Measurements from ENCODE around the gene NLRP12. TPM values are rescaled to one million over a fixed set of nuclear protein-coding genes. Genes with fewer than 3 reads are reported as not detected.
"Not testable (repeated sequence)": the region's sequence is repeated elsewhere in the genome, so short reads cannot be mapped to it uniquely, and the experiment has no call there.

Gene NLRP12, protein sequence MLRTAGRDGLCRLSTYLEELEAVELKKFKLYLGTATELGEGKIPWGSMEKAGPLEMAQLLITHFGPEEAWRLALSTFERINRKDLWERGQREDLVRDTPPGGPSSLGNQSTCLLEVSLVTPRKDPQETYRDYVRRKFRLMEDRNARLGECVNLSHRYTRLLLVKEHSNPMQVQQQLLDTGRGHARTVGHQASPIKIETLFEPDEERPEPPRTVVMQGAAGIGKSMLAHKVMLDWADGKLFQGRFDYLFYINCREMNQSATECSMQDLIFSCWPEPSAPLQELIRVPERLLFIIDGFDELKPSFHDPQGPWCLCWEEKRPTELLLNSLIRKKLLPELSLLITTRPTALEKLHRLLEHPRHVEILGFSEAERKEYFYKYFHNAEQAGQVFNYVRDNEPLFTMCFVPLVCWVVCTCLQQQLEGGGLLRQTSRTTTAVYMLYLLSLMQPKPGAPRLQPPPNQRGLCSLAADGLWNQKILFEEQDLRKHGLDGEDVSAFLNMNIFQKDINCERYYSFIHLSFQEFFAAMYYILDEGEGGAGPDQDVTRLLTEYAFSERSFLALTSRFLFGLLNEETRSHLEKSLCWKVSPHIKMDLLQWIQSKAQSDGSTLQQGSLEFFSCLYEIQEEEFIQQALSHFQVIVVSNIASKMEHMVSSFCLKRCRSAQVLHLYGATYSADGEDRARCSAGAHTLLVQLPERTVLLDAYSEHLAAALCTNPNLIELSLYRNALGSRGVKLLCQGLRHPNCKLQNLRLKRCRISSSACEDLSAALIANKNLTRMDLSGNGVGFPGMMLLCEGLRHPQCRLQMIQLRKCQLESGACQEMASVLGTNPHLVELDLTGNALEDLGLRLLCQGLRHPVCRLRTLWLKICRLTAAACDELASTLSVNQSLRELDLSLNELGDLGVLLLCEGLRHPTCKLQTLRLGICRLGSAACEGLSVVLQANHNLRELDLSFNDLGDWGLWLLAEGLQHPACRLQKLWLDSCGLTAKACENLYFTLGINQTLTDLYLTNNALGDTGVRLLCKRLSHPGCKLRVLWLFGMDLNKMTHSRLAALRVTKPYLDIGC
- total RNA-seq = 1 to 10 TPM in 1 of 4 donors, under 1 TPM in 3; under 0.01 to 1.8 (median 0.30) TPM

DNA sequence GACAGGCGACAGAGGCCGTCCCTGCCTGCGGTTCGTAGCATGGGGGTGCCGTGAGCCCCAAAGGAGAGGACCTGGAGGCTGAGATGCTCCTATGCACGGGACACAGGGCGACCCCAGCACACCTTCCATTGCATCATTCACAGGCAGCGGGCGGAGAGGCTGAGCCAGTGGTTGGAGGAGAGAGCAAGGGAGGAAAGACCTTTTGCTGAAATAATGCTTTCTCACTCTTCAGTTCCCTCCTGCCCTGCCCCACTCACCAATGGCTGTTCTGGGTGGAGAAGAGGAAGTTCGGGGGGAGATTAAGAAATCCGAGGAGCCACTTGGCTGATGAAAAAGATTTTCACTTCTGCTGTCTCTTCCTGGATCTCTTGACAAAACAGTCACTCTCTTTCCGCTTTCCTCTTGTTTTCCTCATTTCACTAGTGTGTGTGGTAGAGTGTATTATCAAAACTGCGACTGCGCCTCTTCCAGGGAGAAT, at the start of gene NLRP12:
NLRP12 (minus strand) TSS at position 181 of the 478 bp plus-strand sequence; CDS start at position 41, 140 bp downstream.
- intact Hi-C loops (cut with DNase I) = no loop called here
- WGBS = 55% methylated on average over 13 of the region's 14 CpGs
- H3K4me3 ChIP-seq = peak within 1 kb of the TSS in 1 of 4 donors; percentile 35
- no peaks in the 10 kb centered on the region for H3K9me3 ChIP-seq
- peaks cover 0 to 32% (median 0%) of the 10 kb centered on the region in 4 donors for H3K27me3 ChIP-seq
- TF ChIP-seq, protein P1, sequence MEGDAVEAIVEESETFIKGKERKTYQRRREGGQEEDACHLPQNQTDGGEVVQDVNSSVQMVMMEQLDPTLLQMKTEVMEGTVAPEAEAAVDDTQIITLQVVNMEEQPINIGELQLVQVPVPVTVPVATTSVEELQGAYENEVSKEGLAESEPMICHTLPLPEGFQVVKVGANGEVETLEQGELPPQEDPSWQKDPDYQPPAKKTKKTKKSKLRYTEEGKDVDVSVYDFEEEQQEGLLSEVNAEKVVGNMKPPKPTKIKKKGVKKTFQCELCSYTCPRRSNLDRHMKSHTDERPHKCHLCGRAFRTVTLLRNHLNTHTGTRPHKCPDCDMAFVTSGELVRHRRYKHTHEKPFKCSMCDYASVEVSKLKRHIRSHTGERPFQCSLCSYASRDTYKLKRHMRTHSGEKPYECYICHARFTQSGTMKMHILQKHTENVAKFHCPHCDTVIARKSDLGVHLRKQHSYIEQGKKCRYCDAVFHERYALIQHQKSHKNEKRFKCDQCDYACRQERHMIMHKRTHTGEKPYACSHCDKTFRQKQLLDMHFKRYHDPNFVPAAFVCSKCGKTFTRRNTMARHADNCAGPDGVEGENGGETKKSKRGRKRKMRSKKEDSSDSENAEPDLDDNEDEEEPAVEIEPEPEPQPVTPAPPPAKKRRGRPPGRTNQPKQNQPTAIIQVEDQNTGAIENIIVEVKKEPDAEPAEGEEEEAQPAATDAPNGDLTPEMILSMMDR (IDR thresholded peaks at IDR 0.05) = no peak
- TF ChIP-seq EP300 (IDR thresholded peaks at IDR 0.05) = no peak
- no peak for TF ChIP-seq POLR2AphosphoS5 (IDR thresholded peaks at IDR 0.05)
- no peak for TF ChIP-seq POLR2A (IDR thresholded peaks at IDR 0.05; ENCODE audit: low read depth)
- H3K27ac ChIP-seq (replicated peaks in 1 of 4) = no peak within 1 kb of the TSS
- no peak for DNase-seq (ENCODE audit: extremely low spot score)
- H3K4me1 ChIP-seq = no peaks in the 10 kb centered on the region
- no peaks in the 10 kb centered on the region for H3K36me3 ChIP-seq

DNA sequence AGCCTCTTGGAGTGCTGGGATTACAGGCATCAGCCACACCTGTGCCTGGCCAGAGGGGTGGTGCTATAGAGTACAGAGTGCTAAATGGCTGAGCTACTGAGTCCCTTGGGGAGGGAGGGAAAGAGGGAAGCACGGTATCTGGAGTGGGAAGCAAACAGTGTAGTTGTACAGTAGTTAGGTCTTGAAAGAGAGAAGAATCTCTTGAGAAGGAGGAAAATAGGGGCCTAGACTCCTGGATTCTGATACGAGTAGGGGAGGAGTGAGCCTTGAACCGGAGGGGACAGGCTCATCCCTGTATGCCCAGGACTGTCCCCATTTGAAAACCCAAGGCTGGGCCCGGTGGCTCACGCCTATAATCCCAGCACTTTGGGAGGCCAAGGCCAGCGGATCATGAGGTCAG, 48.6 kb upstream of the NLRP12 start:
- Histone ChIP-seq H3K4me1 (peaks cover 23 to 80% (median 65%) of the 10 kb centered on the region in 4 donors), H3K27ac (replicated peaks in 1 of 4) (peak overlapping the region in 3 of 4 donors; percentile 20 to 35 (median 27)), H3K9me3 (no peaks in the 10 kb centered on the region), H3K27me3 (no peaks in the 10 kb centered on the region), H3K4me3 (no peak overlapping the region), H3K36me3 (peaks cover 17 to 64% (median 53%) of the 10 kb centered on the region in 4 donors)
- TF ChIP-seq POLR2A (IDR thresholded peaks at IDR 0.05; ENCODE audit: low read depth) = no peak
- TF ChIP-seq, protein P1 (IDR thresholded peaks at IDR 0.05) = no peak
- TF ChIP-seq POLR2AphosphoS5 (IDR thresholded peaks at IDR 0.05) = no peak
- TF ChIP-seq EP300 (IDR thresholded peaks at IDR 0.05) = no peak
- no peak for DNase-seq (ENCODE audit: extremely low spot score)
- intact Hi-C loops (cut with DNase I) = loop anchor here (10.0 kb wide), 1 partner anchor 232 kb away; the partner anchor contains the start of genes NDUFA3 and OSCAR
- 51% methylated on average over 6 of the region's 6 CpGs for WGBS

DNA sequence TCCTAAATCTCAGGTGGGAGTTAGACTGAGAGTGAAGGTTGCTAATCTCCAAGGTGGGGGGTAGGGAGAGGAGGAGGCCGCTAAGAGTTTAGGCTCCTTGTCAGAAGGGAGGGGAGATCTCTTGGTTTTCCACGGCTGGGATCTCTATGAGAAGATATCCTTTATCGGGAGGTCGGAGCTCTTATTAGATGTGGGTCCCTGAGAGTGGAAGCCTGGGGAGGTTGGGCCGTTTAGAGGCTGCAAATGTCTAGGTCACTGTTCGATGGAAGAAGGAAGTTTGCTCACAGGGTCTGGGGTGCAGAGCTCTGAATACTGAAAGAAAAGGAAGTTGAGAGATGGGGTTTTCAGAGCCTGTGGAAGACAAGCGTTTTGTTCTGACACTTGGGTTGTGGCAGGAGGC, 47.3 kb upstream of the NLRP12 start:
- H3K27me3 ChIP-seq = no peaks in the 10 kb centered on the region
- H3K36me3 ChIP-seq = peaks cover 17 to 59% (median 53%) of the 10 kb centered on the region in 4 donors
- peak overlapping the region; percentile 24 to 99 (median 98) for H3K27ac ChIP-seq (replicated peaks in 1 of 4)
- 43% methylated on average over 7 of the region's 7 CpGs for WGBS
- no peaks in the 10 kb centered on the region for H3K9me3 ChIP-seq
- DNase-seq (ENCODE audit: extremely low spot score) = no peak
- TF ChIP-seq, protein P1 (IDR thresholded peaks at IDR 0.05) = no peak
- TF ChIP-seq POLR2AphosphoS5 (IDR thresholded peaks at IDR 0.05) = no peak
- no peak for TF ChIP-seq POLR2A (IDR thresholded peaks at IDR 0.05; ENCODE audit: low read depth)
- no peak for TF ChIP-seq EP300 (IDR thresholded peaks at IDR 0.05)
- H3K4me1 ChIP-seq = peaks cover 31 to 79% (median 71%) of the 10 kb centered on the region in 4 donors
- H3K4me3 ChIP-seq = peak overlapping the region in 2 of 4 donors; percentile 86 to 99
- intact Hi-C loops (cut with DNase I) = loop anchor here (10.0 kb wide), 1 partner anchor 233 kb away; the partner anchor contains the start of genes NDUFA3 and OSCAR

GRCh38 chr19:53870485-53870844, 46.4 kb upstream of the NLRP12 start:
- no peak for TF ChIP-seq POLR2A (IDR thresholded peaks at IDR 0.05; ENCODE audit: low read depth)
- TF ChIP-seq, protein P1 (IDR thresholded peaks at IDR 0.05) = no peak
- TF ChIP-seq EP300 (IDR thresholded peaks at IDR 0.05) = no peak
- no peak for TF ChIP-seq POLR2AphosphoS5 (IDR thresholded peaks at IDR 0.05)
- intact Hi-C loops (cut with DNase I) = loop anchor here (10.0 kb wide), 1 partner anchor 234 kb away; the partner anchor contains the start of genes NDUFA3 and OSCAR
- DNase-seq (ENCODE audit: extremely low spot score) = no peak
- Histone ChIP-seq H3K4me3 (peak overlapping the region; percentile 86 to 99 (median 95)), H3K27me3 (no peaks in the 10 kb centered on the region), H3K36me3 (peaks cover 17 to 50% (median 45%) of the 10 kb centered on the region in 4 donors), H3K9me3 (no peaks in the 10 kb centered on the region), H3K4me1 (peaks cover 40 to 80% (median 78%) of the 10 kb centered on the region in 4 donors), H3K27ac (replicated peaks in 1 of 4) (peak overlapping the region; percentile 98 to 99 (median 98))
- 37% methylated on average over 5 of the region's 5 CpGs for WGBS

GRCh38 chr19:53869805-53870484, 45.8 kb upstream of the NLRP12 start:
- peaks cover 44 to 78% (median 78%) of the 10 kb centered on the region in 4 donors for H3K4me1 ChIP-seq
- not testable (repeated sequence) for DNase-seq (ENCODE audit: extremely low spot score); H3K27me3 ChIP-seq; H3K9me3 ChIP-seq
- WGBS = 0% methylated on average over 1 of the region's 24 CpGs
- H3K4me3 ChIP-seq = peak overlapping the region; percentile 86 to 99 (median 95)
- H3K36me3 ChIP-seq = peaks cover 15 to 45% (median 40%) of the 10 kb centered on the region in 4 donors
- intact Hi-C loops (cut with DNase I) = loop anchor here (10.0 kb wide), 1 partner anchor 235 kb away; the partner anchor contains the start of genes NDUFA3 and OSCAR
- peak overlapping the region; percentile 98 to 99 (median 98) for H3K27ac ChIP-seq (replicated peaks in 1 of 4)
